IPS-20b (cell line): ENCODE results near the gene CCDC91.
"Not testable (repeated sequence)": the region's sequence is repeated elsewhere in the genome, so short reads cannot be mapped to it uniquely, and the experiment has no call there.

Experiments
- H3K27ac ChIP-seq: one replicate; pipeline ENCODE4 v1.5.1; 2013; ENCODE audit warnings: low read length
- H3K27me3 ChIP-seq: 2 replicates; pipeline ENCODE4 v1.6.1; 2013; ENCODE audit warnings: mild to moderate bottlenecking, low read length, inconsistent platforms; ENCODE audit not compliant: insufficient read depth
- H3K36me3 ChIP-seq: 2 replicates; pipeline ENCODE4 v1.6.1; 2013; ENCODE audit warnings: low read depth, mild to moderate bottlenecking, inconsistent platforms, low read length, moderate library complexity; ENCODE audit not compliant: insufficient read depth
- H3K4me1 ChIP-seq: 2 replicates; pipeline ENCODE4 v1.6.1; 2013; ENCODE audit warnings: mild to moderate bottlenecking, control low read depth, inconsistent platforms, low read length, moderate library complexity; ENCODE audit not compliant: insufficient read depth
- H3K4me3 ChIP-seq: 2 replicates; pipeline ENCODE4 v1.5.1; 2013; ENCODE audit warnings: mild to moderate bottlenecking, low read length, inconsistent platforms
- H3K9ac ChIP-seq: 2 replicates; pipeline ENCODE4 v1.6.1; 2013; ENCODE audit warnings: low read depth, mild to moderate bottlenecking, inconsistent platforms, low read length, moderate library complexity
- H3K9me3 ChIP-seq: 2 replicates; pipeline ENCODE4 v1.6.1; 2013; ENCODE audit warnings: mild to moderate bottlenecking, low read depth, low read length, inconsistent platforms; ENCODE audit not compliant: insufficient read depth

CCDC91 gene

GRCh38 chr12:28189784-28190320 lies 404 bp upstream of the CCDC91 start:
- peaks cover 2% of the 10 kb centered on the region; the same call in 1 of the 2 replicates for H3K36me3 ChIP-seq
- H3K27ac ChIP-seq, result no peak overlapping the region
- H3K9me3 ChIP-seq, result peaks cover 3% of the 10 kb centered on the region; the same call in 1 of the 2 replicates
- no peaks in the 10 kb centered on the region for H3K27me3 ChIP-seq
- peak overlapping the region; percentile 86; the same call in 1 of the 2 replicates for H3K9ac ChIP-seq
- H3K4me1 ChIP-seq, result peaks cover 3% of the 10 kb centered on the region; the same call in 1 of the 2 replicates
- H3K4me3 ChIP-seq, result peak overlapping the region; percentile 86

- Histone ChIP-seq H3K9me3 (peaks cover 3% of the 10 kb centered on the region; the same call in 1 of the 2 replicates), H3K27me3 (no peaks in the 10 kb centered on the region), H3K36me3 (peaks cover 2% of the 10 kb centered on the region; the same call in 1 of the 2 replicates), H3K27ac (no peak overlapping the region), H3K4me3 (peak overlapping the region; percentile 86), H3K4me1 (peaks cover 3% of the 10 kb centered on the region; the same call in 1 of the 2 replicates), H3K9ac (peak overlapping the region; percentile 86)
Observed at GRCh38 chr12:28191051-28192048, 1.1 kb downstream of the CCDC91 start.

- Histone ChIP-seq H3K9ac (no peak overlapping the region), H3K9me3 (peaks cover 3% of the 10 kb centered on the region; the same call in 1 of the 2 replicates), H3K36me3 (peaks cover 2% of the 10 kb centered on the region; the same call in 1 of the 2 replicates), H3K4me1 (peaks cover 3% of the 10 kb centered on the region; the same call in 1 of the 2 replicates), H3K27me3 (no peaks in the 10 kb centered on the region), H3K4me3 (peak overlapping the region; percentile 86; the same call in 1 of the 2 replicates), H3K27ac (no peak overlapping the region)
Observed at GRCh38 chr12:28192125-28192524, 1.9 kb downstream of the CCDC91 start.

GRCh38 chr12:28194621-28195020 lies 4.4 kb downstream of the CCDC91 start:
- H3K9me3 ChIP-seq, H3K27me3 ChIP-seq, H3K4me1 ChIP-seq, H3K9ac ChIP-seq, H3K36me3 ChIP-seq, H3K27ac ChIP-seq, H3K4me3 ChIP-seq: not testable (repeated sequence)

- H3K4me3 ChIP-seq, H3K9ac ChIP-seq, H3K27ac ChIP-seq, H3K36me3 ChIP-seq, H3K27me3 ChIP-seq, H3K4me1 ChIP-seq: not testable (repeated sequence)
- H3K9me3 ChIP-seq, result peaks cover 22% of the 10 kb centered on the region
Observed at GRCh38 chr12:28201136-28201535, 10.9 kb downstream of the CCDC91 start.

GRCh38 chr12:28202374-28203130 lies 12.3 kb downstream of the CCDC91 start:
- no peaks in the 10 kb centered on the region for H3K4me1 ChIP-seq
- H3K27me3 ChIP-seq, result no peaks in the 10 kb centered on the region
- no peaks in the 10 kb centered on the region for H3K36me3 ChIP-seq
- no peak overlapping the region for H3K9ac ChIP-seq
- H3K4me3 ChIP-seq, result no peak overlapping the region
- peaks cover 30% of the 10 kb centered on the region for H3K9me3 ChIP-seq
- H3K27ac ChIP-seq, result no peak overlapping the region

GRCh38 chr12:28209782-28210181 lies 19.5 kb downstream of the CCDC91 start:
- peaks cover 27% of the 10 kb centered on the region; the same call in 1 of the 2 replicates for H3K36me3 ChIP-seq

GRCh38 chr12:28212182-28212581 lies 21.9 kb downstream of the CCDC91 start:
- no peaks in the 10 kb centered on the region for H3K27me3 ChIP-seq
- no peak overlapping the region for H3K4me3 ChIP-seq
- no peak overlapping the region for H3K27ac ChIP-seq
- no peak overlapping the region for H3K9ac ChIP-seq
- peaks cover 10% of the 10 kb centered on the region; the same call in 1 of the 2 replicates for H3K4me1 ChIP-seq
- H3K36me3 ChIP-seq, result peaks cover 27% of the 10 kb centered on the region; the same call in 1 of the 2 replicates
- H3K9me3 ChIP-seq, result peaks cover 42% of the 10 kb centered on the region

More at GRCh38 chr12:28209782-28210181, 19.5 kb downstream of the CCDC91 start:
- Histone ChIP-seq H3K27ac (no peak overlapping the region), H3K9me3 (peaks cover 50% of the 10 kb centered on the region), H3K27me3 (no peaks in the 10 kb centered on the region), H3K4me1 (no peaks in the 10 kb centered on the region), H3K4me3 (no peak overlapping the region), H3K9ac (no peak overlapping the region)

GRCh38 chr12:28215021-28215420 lies 24.8 kb downstream of the CCDC91 start:
- Histone ChIP-seq H3K4me1 (peaks cover 14% of the 10 kb centered on the region), H3K4me3 (no peak overlapping the region), H3K27me3 (no peaks in the 10 kb centered on the region)

GRCh38 chr12:28216016-28216415 lies 25.8 kb downstream of the CCDC91 start:
- Histone ChIP-seq H3K36me3 (peaks cover 11% of the 10 kb centered on the region; the same call in 1 of the 2 replicates), H3K27me3 (no peaks in the 10 kb centered on the region), H3K4me1 (peaks cover 14% of the 10 kb centered on the region), H3K27ac (no peak overlapping the region), H3K9me3 (peaks cover 16% of the 10 kb centered on the region; the same call in 1 of the 2 replicates), H3K4me3 (no peak overlapping the region), H3K9ac (no peak overlapping the region)

More at GRCh38 chr12:28215021-28215420, 24.8 kb downstream of the CCDC91 start:
- Histone ChIP-seq H3K9ac (no peak overlapping the region), H3K9me3 (peaks cover 26% of the 10 kb centered on the region), H3K27ac (no peak overlapping the region), H3K36me3 (peaks cover 16% of the 10 kb centered on the region; the same call in 1 of the 2 replicates)

- Histone ChIP-seq H3K36me3 (no peaks in the 10 kb centered on the region), H3K4me3 (no peak overlapping the region), H3K27ac (no peak overlapping the region), H3K9me3 (peaks cover 8% of the 10 kb centered on the region; the same call in 1 of the 2 replicates), H3K4me1 (peaks cover 22% of the 10 kb centered on the region), H3K9ac (no peak overlapping the region), H3K27me3 (no peaks in the 10 kb centered on the region)
Observed at GRCh38 chr12:28217805-28218204, 27.5 kb downstream of the CCDC91 start.
